SW480 (cell line): Measurements from ENCODE around the gene EFNB2.
A peak's percentile ranks its signal among the peaks of the same experiment; 100 is the strongest.

Source experiments
- DNase-seq: peaks from one replicate; pipeline ENCODE4 v3.0.0-alpha.2; 2016; ENCODE audit warnings: low spot score

Gene EFNB2

GRCh38 chr13:106500445-106500844 is 35.0 kb downstream of the EFNB2 start:
- DNase-seq = no peak

- DNase-seq = no peak
Observed at GRCh38 chr13:106499896-106500295, 35.6 kb downstream of the EFNB2 start.

- DNase-seq = no peak
Observed at GRCh38 chr13:106499113-106499512, 36.3 kb downstream of the EFNB2 start.

GRCh38 chr13:106498571-106498970 is 36.9 kb downstream of the EFNB2 start:
- no peak for DNase-seq

GRCh38 chr13:106498158-106498557 is 37.3 kb downstream of the EFNB2 start:
- DNase-seq = no peak

GRCh38 chr13:106497079-106497478 is 38.4 kb downstream of the EFNB2 start:
- no peak for DNase-seq

- no peak for DNase-seq
Observed at GRCh38 chr13:106496072-106496997, 39.1 kb downstream of the EFNB2 start.

GRCh38 chr13:106494936-106495335 is 40.5 kb downstream of the EFNB2 start:
- DNase-seq = no peak

GRCh38 chr13:106494506-106494905 is 41.0 kb downstream of the EFNB2 start:
- no peak for DNase-seq

GRCh38 chr13:106493533-106494220 is 41.8 kb downstream of the EFNB2 start:
- DNase-seq = no peak

- no peak for DNase-seq
Observed at GRCh38 chr13:106492588-106493475, 42.6 kb downstream of the EFNB2 start.

GRCh38 chr13:106491928-106492587 is 43.4 kb downstream of the EFNB2 start:
- no peak for DNase-seq

- DNase-seq = no peak
Observed at GRCh38 chr13:106491463-106491862, 44.0 kb downstream of the EFNB2 start.

- DNase-seq = no peak
Observed at GRCh38 chr13:106490569-106491321, 44.7 kb downstream of the EFNB2 start.

- no peak for DNase-seq
Observed at GRCh38 chr13:106489849-106490568, 45.5 kb downstream of the EFNB2 start.

GRCh38 chr13:106488686-106489085 is 46.8 kb downstream of the EFNB2 start:
- DNase-seq = no peak

GRCh38 chr13:106488076-106488475 is 47.4 kb downstream of the EFNB2 start:
- DNase-seq = no peak

- DNase-seq = peak; percentile 37
Observed at GRCh38 chr13:106487129-106487528, 48.3 kb downstream of the EFNB2 start.

- no peak for DNase-seq
Observed at GRCh38 chr13:106486287-106486686, 49.2 kb downstream of the EFNB2 start.

- DNase-seq = no peak
Observed at GRCh38 chr13:106484537-106485193, 50.8 kb downstream of the EFNB2 start.
